ENCODE data around the gene ALOX15B. TPM values are rescaled to one million over a fixed set of nuclear protein-coding genes. Genes with fewer than 3 reads are reported as not detected.
"Not testable (repeated sequence)": the region's sequence is repeated elsewhere in the genome, so short reads cannot be mapped to it uniquely, and the experiment has no call there.

ALOX15B gene
- total RNA-seq, 1 experiment from 2014 or later, result not detected

DNA sequence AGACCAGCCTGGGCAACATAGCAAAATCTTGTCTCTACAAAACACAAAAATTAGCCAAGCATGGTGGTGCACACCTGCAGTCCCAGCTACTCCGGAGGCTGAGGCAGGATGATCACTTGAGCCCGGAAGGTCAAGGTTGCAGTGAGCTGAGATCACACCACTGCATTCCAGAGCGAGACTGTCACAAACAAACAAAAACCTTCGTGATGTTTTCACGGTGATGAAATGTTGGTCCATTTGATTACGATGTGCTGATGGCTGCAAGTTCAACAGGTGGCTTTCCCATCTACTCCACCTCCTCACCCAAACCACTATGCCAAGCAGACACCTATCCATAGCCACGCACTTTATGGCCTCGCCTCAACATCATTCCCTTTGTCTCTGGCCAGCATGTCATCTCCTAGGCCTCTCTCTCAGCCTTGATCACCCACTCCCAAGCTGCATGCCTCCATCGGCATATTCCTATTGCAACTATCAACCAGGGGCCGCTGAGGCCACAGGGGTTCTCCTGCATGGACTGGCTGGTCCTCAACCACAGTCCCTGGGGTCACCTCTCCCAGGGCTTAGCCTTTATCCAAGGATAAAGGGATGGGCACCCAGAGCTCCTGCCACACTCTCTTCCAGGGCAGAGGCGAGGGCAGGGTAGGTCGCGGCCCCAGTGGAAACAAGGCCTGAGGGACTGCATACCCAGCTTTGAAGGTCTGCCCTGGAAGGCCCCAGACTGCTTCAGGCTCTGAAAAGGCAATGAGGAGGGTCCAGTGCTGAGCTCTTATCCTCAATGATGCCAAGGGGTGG lies 17.1 kb upstream of the ALOX15B start:
- Histone ChIP-seq H3K4me3 (no peak overlapping the region), H3K4me1 (replicated peaks; ENCODE audit: insufficient read depth) (no peaks in the 10 kb centered on the region), H3F3A (ENCODE audit: insufficient read depth, low read depth) (0 out of 2 replicates have a peak, but pooled peaks cover 3% of the 10 kb centered on the region), H4K20me1 (ENCODE audit: insufficient read depth) (no peaks in the 10 kb centered on the region), H2AFZ (no peak overlapping the region), H3K27ac (no peak overlapping the region), H3K9me3 (ENCODE audit: insufficient read depth, low read depth) (no peaks in the 10 kb centered on the region), H3K36me3 (ENCODE audit: low read depth) (no peaks in the 10 kb centered on the region), H3K27me3 (ENCODE audit: insufficient read depth, low read depth) (no peaks in the 10 kb centered on the region), H3K4me2 (no peak overlapping the region), H3K79me2 (ENCODE audit: low read depth) (no peaks in the 10 kb centered on the region), H3K9me2 (ENCODE audit: insufficient read depth) (no peaks in the 10 kb centered on the region)
- ChIA-PET CTCF (no interaction called here), POLR2A (ENCODE audit: unreplicated experiment) (interaction anchor here (0.6 kb wide), 1 partner anchor 79 kb away, joined by 3 read pairs; no protein-coding TSS in a partner anchor)
- no peak for TF ChIP-seq EZH2 (IDR thresholded peaks at IDR 0.05; ENCODE audit: low read depth)
- TF ChIP-seq, protein P1, sequence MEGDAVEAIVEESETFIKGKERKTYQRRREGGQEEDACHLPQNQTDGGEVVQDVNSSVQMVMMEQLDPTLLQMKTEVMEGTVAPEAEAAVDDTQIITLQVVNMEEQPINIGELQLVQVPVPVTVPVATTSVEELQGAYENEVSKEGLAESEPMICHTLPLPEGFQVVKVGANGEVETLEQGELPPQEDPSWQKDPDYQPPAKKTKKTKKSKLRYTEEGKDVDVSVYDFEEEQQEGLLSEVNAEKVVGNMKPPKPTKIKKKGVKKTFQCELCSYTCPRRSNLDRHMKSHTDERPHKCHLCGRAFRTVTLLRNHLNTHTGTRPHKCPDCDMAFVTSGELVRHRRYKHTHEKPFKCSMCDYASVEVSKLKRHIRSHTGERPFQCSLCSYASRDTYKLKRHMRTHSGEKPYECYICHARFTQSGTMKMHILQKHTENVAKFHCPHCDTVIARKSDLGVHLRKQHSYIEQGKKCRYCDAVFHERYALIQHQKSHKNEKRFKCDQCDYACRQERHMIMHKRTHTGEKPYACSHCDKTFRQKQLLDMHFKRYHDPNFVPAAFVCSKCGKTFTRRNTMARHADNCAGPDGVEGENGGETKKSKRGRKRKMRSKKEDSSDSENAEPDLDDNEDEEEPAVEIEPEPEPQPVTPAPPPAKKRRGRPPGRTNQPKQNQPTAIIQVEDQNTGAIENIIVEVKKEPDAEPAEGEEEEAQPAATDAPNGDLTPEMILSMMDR (conservative IDR thresholded peaks at IDR 0.05), result no peak
- BruUV-seq (replicated peaks), result no TSS peak
- no peak for DNase-seq
- intact Hi-C loops (cut with micrococcal nuclease; ENCODE audit: unreplicated experiment), result no loop called here

DNA sequence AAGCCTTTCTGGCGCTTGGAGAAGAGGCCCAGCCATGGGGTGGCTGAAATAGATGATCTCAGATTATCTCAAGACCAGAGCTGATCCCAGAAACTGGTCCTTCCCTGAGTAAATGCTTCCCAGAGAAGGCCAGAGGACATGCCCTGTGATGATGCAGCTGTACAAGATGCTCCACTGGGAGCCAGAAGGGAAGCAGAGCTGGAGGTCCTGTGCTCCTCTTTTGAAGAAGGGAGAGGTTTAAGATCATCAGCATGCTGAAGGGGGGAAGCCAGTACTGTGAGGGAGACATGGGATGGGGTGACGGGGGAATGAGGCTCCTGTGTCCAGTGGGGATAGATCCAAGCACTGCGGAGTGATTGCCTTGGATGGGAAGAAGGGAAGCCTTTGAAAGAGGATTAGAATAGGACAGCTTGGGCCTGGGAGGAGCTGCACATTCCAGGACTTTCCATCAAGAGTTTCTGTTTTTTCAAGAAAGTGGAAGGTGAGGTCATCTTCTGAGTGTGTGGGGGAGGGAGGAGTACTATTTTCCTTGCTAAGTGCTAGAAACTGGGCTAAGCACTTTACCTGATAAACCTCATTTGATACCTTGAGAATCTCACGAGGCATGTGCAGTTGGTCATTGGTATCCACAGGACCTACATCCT lies 16.4 kb upstream of the ALOX15B start:
- no peak overlapping the region for H3K27ac ChIP-seq
- no peaks in the 10 kb centered on the region for H3K4me1 ChIP-seq (replicated peaks; ENCODE audit: insufficient read depth)
- H3K4me2 ChIP-seq, result no peak overlapping the region
- no TSS peak for BruUV-seq (replicated peaks)
- no peak for TF ChIP-seq EZH2 (IDR thresholded peaks at IDR 0.05; ENCODE audit: low read depth)
- TF ChIP-seq, protein P1 (conservative IDR thresholded peaks at IDR 0.05), result no peak
- H3F3A ChIP-seq (ENCODE audit: insufficient read depth, low read depth), result no peaks in the 10 kb centered on the region
- no peaks in the 10 kb centered on the region for H3K36me3 ChIP-seq (ENCODE audit: low read depth)
- no peaks in the 10 kb centered on the region for H3K27me3 ChIP-seq (ENCODE audit: insufficient read depth, low read depth)
- DNase-seq, result no peak
- H4K20me1 ChIP-seq (ENCODE audit: insufficient read depth), result no peaks in the 10 kb centered on the region
- H3K4me3 ChIP-seq, result no peak overlapping the region
- H3K9me3 ChIP-seq (ENCODE audit: insufficient read depth, low read depth), result no peaks in the 10 kb centered on the region
- no peak overlapping the region for H2AFZ ChIP-seq
- no peaks in the 10 kb centered on the region for H3K79me2 ChIP-seq (ENCODE audit: low read depth)
- ChIA-PET CTCF (no interaction called here), POLR2A (ENCODE audit: unreplicated experiment) (interaction anchor here (0.6 kb wide), 1 partner anchor 79 kb away, joined by 3 read pairs; no protein-coding TSS in a partner anchor)
- intact Hi-C loops (cut with micrococcal nuclease; ENCODE audit: unreplicated experiment), result no loop called here
- H3K9me2 ChIP-seq (ENCODE audit: insufficient read depth), result no peaks in the 10 kb centered on the region

DNA sequence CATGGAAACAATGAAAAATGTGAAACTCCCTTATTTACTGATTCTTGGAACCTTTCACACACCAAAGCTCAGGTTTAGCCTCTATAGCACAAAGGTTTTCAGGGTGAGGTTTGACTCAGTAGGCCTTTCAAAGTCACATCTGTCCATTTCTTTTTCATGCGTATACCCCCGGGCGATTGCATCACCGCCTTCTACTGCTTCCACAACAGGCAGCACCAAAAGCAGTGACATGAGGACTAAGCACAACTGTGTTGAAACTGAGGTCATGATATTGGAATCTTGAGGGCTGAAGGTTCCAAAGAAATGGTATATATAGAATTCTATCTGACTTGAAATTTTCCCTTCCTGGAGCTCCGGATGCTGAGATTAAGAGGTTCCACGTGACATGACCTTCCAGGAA lies 14.7 kb upstream of the ALOX15B start:
- DNase-seq, CTCF ChIA-PET: not testable (repeated sequence)

More for the DNA sequence above, 14.7 kb upstream of the ALOX15B start:
- H3F3A ChIP-seq (ENCODE audit: insufficient read depth, low read depth); intact Hi-C loops (cut with micrococcal nuclease; ENCODE audit: unreplicated experiment); H3K4me1 ChIP-seq (replicated peaks; ENCODE audit: insufficient read depth); H3K36me3 ChIP-seq (ENCODE audit: low read depth); H3K79me2 ChIP-seq (ENCODE audit: low read depth); H3K27me3 ChIP-seq (ENCODE audit: insufficient read depth, low read depth); H4K20me1 ChIP-seq (ENCODE audit: insufficient read depth); H3K9me2 ChIP-seq (ENCODE audit: insufficient read depth); BruUV-seq (replicated peaks); H3K4me3 ChIP-seq; H3K4me2 ChIP-seq; H2AFZ ChIP-seq; POLR2A ChIA-PET (ENCODE audit: unreplicated experiment); H3K27ac ChIP-seq; H3K9me3 ChIP-seq (ENCODE audit: insufficient read depth, low read depth): not testable (repeated sequence)

Data from PC-9 (cell line).